ENCODE measurements around the gene RCN2.

The RCN2 gene

GRCh38 chr15:76996076-76996525 lies 64.6 kb downstream of the RCN2 start:
- no peak for FAIRE-seq
- TF ChIP-seq CTCF (IDR thresholded peaks at IDR 0.05; ENCODE audit: insufficient read depth, missing control alignments): no peak
- no peak for DNase-seq (ENCODE audit: insufficient read length, low spot score)

GRCh38 chr15:76996526-76997401 lies 65.2 kb downstream of the RCN2 start:
- TF ChIP-seq CTCF (IDR thresholded peaks at IDR 0.05; ENCODE audit: insufficient read depth, missing control alignments): no peak
- DNase-seq (ENCODE audit: insufficient read length, low spot score) (no peak), FAIRE-seq (no peak)

- no peak for DNase-seq (ENCODE audit: insufficient read length, low spot score)
- no peak for TF ChIP-seq CTCF (IDR thresholded peaks at IDR 0.05; ENCODE audit: insufficient read depth, missing control alignments)
- FAIRE-seq: no peak
Measured at GRCh38 chr15:76998663-76999285, 67.2 kb downstream of the RCN2 start.

GRCh38 chr15:76999996-77000395 lies 68.4 kb downstream of the RCN2 start:
- FAIRE-seq (no peak), DNase-seq (ENCODE audit: insufficient read length, low spot score) (no peak)
- TF ChIP-seq CTCF (IDR thresholded peaks at IDR 0.05; ENCODE audit: insufficient read depth, missing control alignments): no peak

- no peak for FAIRE-seq
Measured at GRCh38 chr15:77001351-77001750, 69.8 kb downstream of the RCN2 start.

GRCh38 chr15:77001966-77002365 lies 70.4 kb downstream of the RCN2 start:
- DNase-seq (ENCODE audit: insufficient read length, low spot score) (no peak), FAIRE-seq (no peak)
- no peak for TF ChIP-seq CTCF (IDR thresholded peaks at IDR 0.05; ENCODE audit: insufficient read depth, missing control alignments)

More at GRCh38 chr15:77001351-77001750, 69.8 kb downstream of the RCN2 start:
- no peak for DNase-seq (ENCODE audit: insufficient read length, low spot score)
- TF ChIP-seq CTCF (IDR thresholded peaks at IDR 0.05; ENCODE audit: insufficient read depth, missing control alignments): no peak

- TF ChIP-seq CTCF (IDR thresholded peaks at IDR 0.05; ENCODE audit: insufficient read depth, missing control alignments): no peak
- DNase-seq (ENCODE audit: insufficient read length, low spot score) (no peak), FAIRE-seq (no peak)
Measured at GRCh38 chr15:77002436-77002835, 70.9 kb downstream of the RCN2 start.

Measured in D721Med (cell line).